ENCODE data around the gene QRICH1.
A peak's percentile ranks its signal among the peaks of the same experiment; 100 is the strongest.

Gene QRICH1

GRCh38 chr3:49093853-49094767 lies at the start of gene QRICH1:
QRICH1 (minus strand) TSS chr3:49094071; CDS start chr3:49077017, 17,054 bp downstream.
- Histone ChIP-seq H3K4me1 (peaks cover 5 to 46% (median 40%) of the 10 kb centered on the region in 4 donors), H3K27me3 (no peaks in the 10 kb centered on the region), H3K9me3 (no peaks in the 10 kb centered on the region), H3K4me3 (peak within 1 kb of the TSS; percentile 77 to 98), H3K36me3 (peaks cover 16 to 41% (median 19%) of the 10 kb centered on the region in 3 donors), H3K27ac (peak within 1 kb of the TSS; percentile 91 to 96)
- intact Hi-C loops (cut with DNase I; ENCODE audit: low total_unique reads): no loop called here
- peak; percentile 47 to 58 for TF ChIP-seq CTCF (IDR thresholded peaks at IDR 0.05)
- DNase-seq: peak; percentile 97 to 99

GRCh38 chr3:49140080-49140479 lies 46.2 kb upstream of the QRICH1 start:
- no peak for DNase-seq
- H3K27me3 ChIP-seq: peaks cover 0 to 4% of the 10 kb centered on the region in 2 donors
- no peak for TF ChIP-seq CTCF (IDR thresholded peaks at IDR 0.05)
- H3K4me1 ChIP-seq: peaks cover 0 to under 1% (median 0%) of the 10 kb centered on the region in 4 donors
- H3K36me3 ChIP-seq: no peaks in the 10 kb centered on the region
- intact Hi-C loops (cut with DNase I; ENCODE audit: low total_unique reads): no loop called here
- H3K27ac ChIP-seq: no peak overlapping the region
- H3K9me3 ChIP-seq: no peaks in the 10 kb centered on the region
- no peak overlapping the region for H3K4me3 ChIP-seq

- Histone ChIP-seq H3K9me3 (no peaks in the 10 kb centered on the region), H3K36me3 (peaks cover 4 to 13% (median 6%) of the 10 kb centered on the region in 3 donors), H3K27me3 (peaks cover 0 to 4% of the 10 kb centered on the region in 2 donors), H3K27ac (no peak overlapping the region), H3K4me1 (peaks cover 0 to 37% (median 26%) of the 10 kb centered on the region in 4 donors), H3K4me3 (no peak overlapping the region)
- intact Hi-C loops (cut with DNase I; ENCODE audit: low total_unique reads): no loop called here
- TF ChIP-seq CTCF (IDR thresholded peaks at IDR 0.05): no peak
- DNase-seq: no peak
Observed at GRCh38 chr3:49135499-49135898, 41.6 kb upstream of the QRICH1 start.

- H3K9me3 ChIP-seq: no peaks in the 10 kb centered on the region
- no peak for TF ChIP-seq CTCF (IDR thresholded peaks at IDR 0.05)
- peak overlapping the region in 1 of 2 donors; percentile 78 for H3K4me3 ChIP-seq
- DNase-seq: no peak
- peaks cover 12 to 21% (median 12%) of the 10 kb centered on the region in 3 donors for H3K36me3 ChIP-seq
- peaks cover 0 to 45% (median 34%) of the 10 kb centered on the region in 4 donors for H3K4me1 ChIP-seq
- peak overlapping the region; percentile 92 to 93 for H3K27ac ChIP-seq
- intact Hi-C loops (cut with DNase I; ENCODE audit: low total_unique reads): loop anchor here (5.0 kb wide), 1 partner anchor 37 kb away; no protein-coding TSS in a partner anchor
- H3K27me3 ChIP-seq: peaks cover 0 to 4% of the 10 kb centered on the region in 2 donors
Observed at GRCh38 chr3:49134471-49135265, 40.8 kb upstream of the QRICH1 start.

GRCh38 chr3:49133226-49133951 lies 39.5 kb upstream of the QRICH1 start:
- Histone ChIP-seq H3K27me3 (peaks cover 0 to 4% of the 10 kb centered on the region in 2 donors), H3K4me3 (peak overlapping the region; percentile 72 to 78), H3K9me3 (no peaks in the 10 kb centered on the region), H3K4me1 (peaks cover 0 to 51% (median 37%) of the 10 kb centered on the region in 4 donors), H3K36me3 (peaks cover 24 to 34% (median 25%) of the 10 kb centered on the region in 3 donors), H3K27ac (peak overlapping the region; percentile 92 to 93)
- no peak for TF ChIP-seq CTCF (IDR thresholded peaks at IDR 0.05)
- intact Hi-C loops (cut with DNase I; ENCODE audit: low total_unique reads): loop anchor here (5.0 kb wide), 1 partner anchor 36 kb away; no protein-coding TSS in a partner anchor
- DNase-seq: peak; percentile 90 to 94
